ENCODE results near the gene CRYL1. TPM values are rescaled to one million over a fixed set of nuclear protein-coding genes. Genes with fewer than 3 reads are reported as not detected.

Gene CRYL1
- total RNA-seq, 1 experiment from 2014 or later = 22.9 TPM

- Histone ChIP-seq H3K36me3 (no peaks in the 10 kb centered on the region), H3K4me3 (no peak overlapping the region), H3K27me3 (no peaks in the 10 kb centered on the region), H3K9me3 (peaks cover 3% of the 10 kb centered on the region; the same call in 1 of the 2 replicates)
- peak; percentile 21 for DNase-seq
Measured at GRCh38 chr13:20391597-20392452, 133.8 kb downstream of the CRYL1 start.

DNA sequence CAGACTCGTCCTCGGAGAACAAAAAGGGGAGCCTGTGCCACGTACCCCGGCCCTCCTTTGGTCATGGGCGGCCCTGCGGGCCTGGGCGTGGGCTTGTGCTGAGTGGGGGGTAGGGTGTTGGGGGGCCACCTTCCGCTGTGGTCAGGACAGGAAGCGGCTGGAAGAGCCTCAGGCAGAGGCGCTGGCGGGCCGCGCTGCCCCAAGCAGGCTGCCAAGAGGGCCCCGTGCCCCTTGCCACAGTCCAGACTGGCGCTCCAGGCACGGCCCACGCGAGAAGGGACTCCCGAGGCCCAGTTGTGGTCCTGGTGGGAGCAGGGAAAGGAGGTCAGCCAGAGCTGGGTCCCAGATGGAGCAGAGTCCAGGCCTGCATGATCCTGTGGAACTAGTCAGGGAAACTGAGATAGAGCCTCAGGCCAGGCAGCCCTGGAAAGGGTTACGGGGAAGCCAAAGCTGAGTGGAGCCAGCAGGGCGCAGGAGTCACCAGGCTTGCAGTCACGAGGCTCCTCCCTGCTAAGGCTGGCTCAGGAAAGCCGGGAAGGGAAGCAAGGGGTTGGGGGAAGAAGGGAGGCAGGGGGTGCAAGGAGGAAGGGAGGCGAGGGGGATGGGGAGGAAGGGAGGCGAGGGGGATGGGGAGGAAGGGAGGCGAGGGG is 135.0 kb downstream of the CRYL1 start:
- H3K4me3 ChIP-seq = no peak overlapping the region
- peaks cover 3% of the 10 kb centered on the region; the same call in 1 of the 2 replicates for H3K9me3 ChIP-seq
- no peaks in the 10 kb centered on the region for H3K27me3 ChIP-seq
- no peak for DNase-seq
- H3K36me3 ChIP-seq = no peaks in the 10 kb centered on the region

DNA sequence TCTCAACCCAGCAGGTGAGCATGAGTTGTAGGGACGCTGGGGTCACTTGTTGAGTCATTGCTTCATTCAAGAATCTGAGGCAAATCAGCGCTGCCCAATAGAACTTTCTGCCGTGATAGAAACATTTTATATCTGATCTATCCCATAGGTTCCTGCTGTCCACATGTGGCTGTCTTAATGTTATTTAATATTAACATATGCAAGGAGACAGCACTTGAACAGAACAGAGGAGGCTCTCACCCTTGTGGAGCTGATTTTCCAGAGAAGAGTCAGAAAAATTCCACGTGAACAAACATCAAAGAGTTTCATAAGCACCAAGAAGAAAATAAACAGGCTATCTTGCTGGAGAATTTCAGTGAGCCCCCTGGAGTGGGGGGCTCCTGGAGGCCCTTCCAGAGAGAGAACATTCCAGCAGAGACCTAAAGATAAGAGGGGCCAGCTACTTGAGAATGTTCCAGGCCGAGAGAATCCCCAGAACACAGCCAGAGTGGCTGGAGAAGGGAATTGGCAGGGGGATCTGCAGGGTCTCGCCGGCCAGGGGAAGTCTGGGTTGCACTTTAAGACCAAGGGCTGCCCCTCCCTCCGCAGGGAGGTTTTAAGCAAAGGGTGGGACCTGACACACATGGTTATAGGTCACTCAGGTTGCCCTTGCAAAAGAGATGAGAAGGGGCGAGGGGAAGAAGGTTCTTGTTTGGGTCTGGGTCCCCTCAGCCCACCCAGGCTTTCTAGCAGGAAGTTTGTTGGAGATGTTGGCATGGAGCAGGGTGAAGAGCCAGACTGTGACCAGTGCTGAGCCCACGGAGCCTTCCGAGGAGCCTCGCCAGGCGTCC is 135.7 kb downstream of the CRYL1 start:
- Histone ChIP-seq H3K4me3 (no peak overlapping the region), H3K9me3 (peaks cover 3% of the 10 kb centered on the region; the same call in 1 of the 2 replicates), H3K36me3 (no peaks in the 10 kb centered on the region), H3K27me3 (no peaks in the 10 kb centered on the region)
- no peak for DNase-seq

DNA sequence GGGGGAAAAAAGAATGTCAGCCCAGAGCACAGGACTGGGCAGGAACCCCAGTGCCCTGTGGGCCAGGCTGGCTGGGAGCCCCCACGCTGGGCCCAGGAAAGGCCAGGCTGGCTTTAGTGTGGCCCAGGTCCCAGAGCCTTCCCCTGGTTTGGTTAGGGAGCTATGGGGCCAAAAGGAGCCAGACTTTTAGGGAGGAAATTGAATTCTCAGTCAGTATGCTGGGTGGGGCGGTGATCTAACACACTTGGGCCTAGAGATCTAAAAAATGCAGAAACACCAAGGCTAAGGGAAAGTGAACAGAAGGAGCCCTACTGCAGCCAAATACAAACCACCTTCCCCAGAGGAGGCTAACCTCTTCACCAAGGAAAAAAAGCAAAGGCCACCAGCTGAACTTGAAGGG is 137.5 kb downstream of the CRYL1 start:
- Histone ChIP-seq H3K36me3 (no peaks in the 10 kb centered on the region), H3K4me3 (no peak overlapping the region), H3K27me3 (no peaks in the 10 kb centered on the region), H3K9me3 (no peaks in the 10 kb centered on the region)
- no peak for DNase-seq

DNA sequence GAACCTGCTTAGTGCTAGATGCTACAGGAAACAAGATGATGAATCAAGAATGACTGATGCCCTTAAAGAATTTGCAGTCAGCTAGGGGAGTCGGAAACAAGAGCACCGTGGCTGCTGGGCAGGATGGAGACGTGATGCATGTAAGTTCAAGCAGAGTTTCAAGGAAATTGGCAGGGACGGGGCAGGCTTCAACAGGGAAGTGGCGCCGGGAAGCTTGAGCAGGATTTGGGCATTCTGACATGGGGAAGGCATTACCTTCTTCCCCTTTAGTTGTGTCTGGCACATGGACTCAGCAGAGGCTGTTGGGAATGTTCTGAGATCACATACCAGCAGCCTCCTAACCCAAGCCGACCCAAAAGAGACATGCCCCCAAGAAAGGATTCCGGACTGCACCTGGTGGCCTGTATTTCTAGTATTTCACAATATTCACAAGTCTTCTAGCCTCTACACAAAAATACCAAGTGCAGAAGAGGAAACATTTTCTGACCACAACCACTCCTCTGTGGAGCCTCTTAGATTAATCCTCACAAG is 138.2 kb downstream of the CRYL1 start:
- Histone ChIP-seq H3K27me3 (no peaks in the 10 kb centered on the region), H3K9me3 (no peaks in the 10 kb centered on the region), H3K4me3 (no peak overlapping the region), H3K36me3 (no peaks in the 10 kb centered on the region)
- DNase-seq = no peak

DNA sequence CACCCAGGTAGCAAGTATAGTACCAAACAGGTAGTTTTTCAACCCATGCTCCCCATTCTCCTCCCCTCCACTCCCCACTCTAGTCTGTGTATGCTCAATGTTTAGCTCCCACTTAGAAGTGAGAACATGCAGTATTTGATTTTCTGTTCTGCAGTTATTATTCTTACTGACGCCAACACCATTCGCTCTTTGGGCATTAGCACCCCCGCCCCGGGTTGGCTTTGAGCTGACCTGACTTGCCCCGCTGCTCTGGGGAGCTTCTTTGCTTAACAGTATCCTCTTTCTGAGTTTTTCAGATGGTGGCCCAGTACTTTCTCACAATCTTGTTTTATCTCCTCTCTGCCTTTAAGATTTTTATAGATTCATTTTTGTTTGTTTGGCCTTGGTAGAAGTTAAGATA is 138.7 kb downstream of the CRYL1 start:
- Histone ChIP-seq H3K9me3 (no peaks in the 10 kb centered on the region), H3K4me3 (no peak overlapping the region), H3K27me3 (no peaks in the 10 kb centered on the region), H3K36me3 (no peaks in the 10 kb centered on the region)
- DNase-seq = no peak

DNA sequence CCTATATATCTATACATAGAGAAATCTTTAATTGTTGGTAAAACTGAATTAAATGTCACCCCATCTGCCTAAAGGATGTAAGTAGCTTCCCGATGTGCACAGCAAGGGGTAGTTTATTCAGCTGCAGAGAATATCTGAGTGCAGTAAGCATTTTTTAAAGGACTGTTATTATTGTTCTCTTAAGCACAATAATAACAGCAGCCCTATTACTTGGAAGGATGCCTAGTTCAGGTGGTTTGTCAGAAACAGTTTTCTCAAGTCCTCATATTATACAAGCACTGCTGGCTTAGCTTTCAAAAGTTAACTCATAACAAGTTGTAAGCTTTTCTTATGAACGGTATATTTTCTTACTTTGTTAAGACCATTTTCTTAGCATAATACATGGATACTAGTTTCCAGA is 142.6 kb downstream of the CRYL1 start:
- H3K36me3 ChIP-seq = no peaks in the 10 kb centered on the region
- no peaks in the 10 kb centered on the region for H3K9me3 ChIP-seq
- DNase-seq = no peak
- no peaks in the 10 kb centered on the region for H3K27me3 ChIP-seq
- H3K4me3 ChIP-seq = no peak overlapping the region

DNA sequence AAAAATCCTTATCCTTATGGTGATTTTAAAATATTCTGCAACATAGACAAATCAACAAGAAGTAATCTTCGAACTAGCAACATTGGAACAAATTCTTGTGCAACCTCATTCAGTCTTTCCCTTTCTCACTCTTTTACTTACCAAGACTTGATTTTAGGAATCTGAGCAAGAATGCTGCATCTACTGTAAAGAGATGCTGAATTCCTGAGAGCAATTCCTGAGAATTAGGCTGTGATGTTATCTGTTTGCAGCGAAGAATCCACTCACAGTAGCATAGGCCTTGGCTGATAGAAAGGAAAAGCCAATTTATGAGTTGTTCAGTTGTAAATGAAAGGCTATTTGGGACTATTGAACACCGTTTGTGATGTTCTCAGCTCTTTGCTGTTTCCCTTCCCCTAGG is 144.3 kb downstream of the CRYL1 start:
- no peak for DNase-seq
- no peaks in the 10 kb centered on the region for H3K36me3 ChIP-seq
- no peaks in the 10 kb centered on the region for H3K9me3 ChIP-seq
- H3K27me3 ChIP-seq = no peaks in the 10 kb centered on the region
- no peak overlapping the region for H3K4me3 ChIP-seq

- no peaks in the 10 kb centered on the region for H3K9me3 ChIP-seq
- 0 out of 2 replicates have a peak, but pooled peaks cover 3% of the 10 kb centered on the region for H3K27me3 ChIP-seq
- H3K4me3 ChIP-seq = no peak overlapping the region
- H3K36me3 ChIP-seq = no peaks in the 10 kb centered on the region
- no peak for DNase-seq
Measured at GRCh38 chr13:20378721-20379120, 146.9 kb downstream of the CRYL1 start.

DNA sequence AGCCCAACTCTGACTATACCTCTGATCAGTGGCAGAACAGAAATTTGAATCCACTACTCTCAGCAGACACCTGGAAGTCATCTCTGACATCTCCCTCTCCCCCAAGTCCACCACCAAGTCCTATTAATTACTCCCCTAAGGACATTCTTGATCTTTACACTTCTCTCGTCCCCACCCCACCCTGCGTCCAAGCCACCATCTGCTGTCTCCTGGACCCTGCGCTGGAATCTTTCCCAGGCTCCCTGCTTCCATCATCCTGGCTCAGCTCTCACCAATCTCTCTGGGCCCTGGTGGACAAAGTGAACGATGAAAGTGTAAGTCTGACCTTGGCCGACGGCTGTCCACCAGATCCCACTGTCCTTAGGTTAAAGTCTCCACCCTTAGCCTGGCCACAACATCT is 147.9 kb downstream of the CRYL1 start:
- no peak overlapping the region for H3K4me3 ChIP-seq
- 0 out of 2 replicates have a peak, but pooled peaks cover 4% of the 10 kb centered on the region for H3K27me3 ChIP-seq
- no peak for DNase-seq
- no peaks in the 10 kb centered on the region for H3K9me3 ChIP-seq
- no peaks in the 10 kb centered on the region for H3K36me3 ChIP-seq

DNA sequence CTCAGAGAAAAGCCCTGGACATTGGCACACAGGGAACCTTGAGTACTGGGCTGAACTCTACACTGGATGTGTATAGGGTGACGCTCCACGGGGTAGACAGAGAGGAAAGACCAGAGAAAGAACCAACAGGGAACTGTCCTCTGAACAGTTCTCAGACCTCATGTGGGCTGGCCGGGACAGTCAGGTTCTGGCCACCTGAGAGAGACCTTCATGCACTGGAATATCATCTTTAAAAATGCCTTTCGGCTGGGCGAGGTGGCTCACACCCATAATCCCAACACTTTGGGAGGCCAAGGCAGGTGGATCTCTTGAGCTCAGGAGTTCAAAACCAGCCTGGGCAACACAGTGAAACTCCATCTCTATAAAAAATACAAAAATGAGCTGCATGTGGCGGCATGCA is 149.8 kb downstream of the CRYL1 start:
- Histone ChIP-seq H3K27me3 (peaks cover 8% of the 10 kb centered on the region; the same call in 1 of the 2 replicates), H3K36me3 (no peaks in the 10 kb centered on the region), H3K4me3 (no peak overlapping the region), H3K9me3 (no peaks in the 10 kb centered on the region)
- DNase-seq = no peak

DNA sequence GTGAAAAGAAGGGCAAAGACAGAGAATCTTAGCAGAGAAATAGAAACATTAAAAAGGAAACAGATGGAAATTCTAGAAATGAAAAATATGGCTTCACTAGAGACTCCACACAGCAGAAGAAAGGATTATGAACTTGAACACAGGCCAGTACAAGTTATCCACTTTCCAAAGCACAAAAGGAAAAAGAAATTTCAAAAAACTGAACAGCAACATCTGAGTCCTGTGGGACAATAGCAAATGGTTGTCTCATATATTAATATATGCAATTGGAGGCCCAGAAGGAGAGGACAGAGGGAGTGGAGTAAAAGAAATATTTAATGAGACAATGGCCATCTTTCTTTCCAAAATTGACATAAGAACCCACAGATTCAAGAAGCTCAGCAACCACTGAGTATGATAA is 151.8 kb downstream of the CRYL1 start:
- H3K27me3 ChIP-seq = peaks cover 8% of the 10 kb centered on the region; the same call in 1 of the 2 replicates
- DNase-seq = no peak
- no peaks in the 10 kb centered on the region for H3K9me3 ChIP-seq
- no peaks in the 10 kb centered on the region for H3K36me3 ChIP-seq
- H3K4me3 ChIP-seq = no peak overlapping the region

- Histone ChIP-seq H3K36me3 (no peaks in the 10 kb centered on the region), H3K4me3 (no peak overlapping the region)
- no peak for DNase-seq
Measured at GRCh38 chr13:20371825-20372224, 153.8 kb downstream of the CRYL1 start.

DNA sequence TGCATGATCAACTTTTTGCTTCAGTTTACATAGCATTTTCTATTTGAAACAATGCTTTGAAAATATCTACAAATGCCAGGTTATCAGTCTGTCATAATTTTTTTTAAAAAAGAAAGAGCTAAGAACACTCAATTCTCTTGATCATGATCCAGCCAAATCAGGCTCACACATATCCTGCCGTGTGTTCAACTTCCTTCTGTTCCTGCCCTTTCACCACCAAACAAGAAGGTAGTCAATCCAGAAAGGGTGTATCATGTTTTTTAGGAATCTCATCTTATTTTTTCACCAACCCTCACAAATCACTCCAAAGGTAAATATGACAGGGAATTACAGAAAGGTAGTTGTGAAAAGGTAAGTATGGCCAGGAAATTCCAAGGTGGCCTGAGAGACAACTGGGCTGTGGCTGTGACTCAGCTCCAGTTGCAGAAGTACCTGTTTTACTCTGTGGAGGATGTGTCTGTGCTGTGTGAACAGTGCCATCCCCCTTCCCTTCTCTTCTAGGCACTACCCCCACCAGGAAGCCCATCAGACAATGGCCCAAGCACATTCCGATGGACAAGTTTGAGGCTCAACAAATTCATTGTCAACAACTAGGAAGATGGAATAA is 154.7 kb downstream of the CRYL1 start:
- no peaks in the 10 kb centered on the region for H3K36me3 ChIP-seq
- H3K4me3 ChIP-seq = no peak overlapping the region
- no peak for DNase-seq
- peaks cover 8% of the 10 kb centered on the region; the same call in 1 of the 2 replicates for H3K27me3 ChIP-seq
- H3K9me3 ChIP-seq = no peaks in the 10 kb centered on the region

More at GRCh38 chr13:20371825-20372224, 153.8 kb downstream of the CRYL1 start:
- no peaks in the 10 kb centered on the region for H3K9me3 ChIP-seq
- H3K27me3 ChIP-seq = peaks cover 8% of the 10 kb centered on the region; the same call in 1 of the 2 replicates

GRCh38 chr13:20369886-20370361 is 155.7 kb downstream of the CRYL1 start:
- Histone ChIP-seq H3K27me3 (peaks cover 8% of the 10 kb centered on the region; the same call in 1 of the 2 replicates), H3K9me3 (no peaks in the 10 kb centered on the region), H3K4me3 (no peak overlapping the region), H3K36me3 (no peaks in the 10 kb centered on the region)
- DNase-seq = no peak

- Histone ChIP-seq H3K9me3 (no peaks in the 10 kb centered on the region), H3K4me3 (no peak overlapping the region), H3K36me3 (no peaks in the 10 kb centered on the region), H3K27me3 (no peaks in the 10 kb centered on the region)
- DNase-seq = no peak
Measured at GRCh38 chr13:20366056-20366455, 159.6 kb downstream of the CRYL1 start.
